ENCODE results near the gene LTBR.

Gene LTBR

DNA sequence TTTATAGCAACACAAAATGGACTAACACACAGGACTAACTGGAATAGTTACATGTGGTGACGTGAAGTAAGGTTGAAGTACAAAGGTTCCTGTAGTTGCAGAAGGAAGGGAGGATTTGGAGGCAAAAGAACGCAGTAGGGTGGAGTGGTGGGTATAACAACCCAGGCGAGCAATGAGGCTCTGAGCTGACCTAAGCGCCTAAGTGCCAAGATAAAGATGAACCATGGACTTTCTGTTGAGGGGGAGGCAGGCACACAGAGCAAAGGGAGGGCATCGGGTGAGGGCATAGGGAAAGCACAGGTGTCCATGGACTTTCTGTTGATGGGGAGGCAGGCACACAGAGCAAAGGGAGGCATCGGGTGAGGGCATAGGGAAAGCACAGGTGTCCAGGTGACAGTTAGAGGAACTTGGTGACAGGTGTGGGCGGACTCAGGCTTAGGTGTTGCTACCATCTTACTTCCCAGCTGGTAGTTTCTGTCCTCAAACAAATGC is 23.8 kb upstream of the LTBR start:
- H3K9ac ChIP-seq (ENCODE audit: low read length): no peak overlapping the region
- no peak for DNase-seq
- no peak overlapping the region for H3K4ac ChIP-seq (ENCODE audit: low read depth, low read length)
- no peak overlapping the region for H4K5ac ChIP-seq (ENCODE audit: low read length)
- H3K27me3 ChIP-seq (ENCODE audit: insufficient read depth, low read length, poor library complexity): no peaks in the 10 kb centered on the region
- H2BK5ac ChIP-seq (ENCODE audit: low read length): no peak overlapping the region
- H2BK120ac ChIP-seq (ENCODE audit: low read depth, low read length): no peak overlapping the region
- H3K56ac ChIP-seq (ENCODE audit: low read length): no peak overlapping the region
- no peak overlapping the region for H4K8ac ChIP-seq (ENCODE audit: low read depth, low read length)
- H3K4me3 ChIP-seq (ENCODE audit: low read length): no peak overlapping the region
- H3K23ac ChIP-seq (ENCODE audit: low read length): no peak overlapping the region
- H2AK5ac ChIP-seq (ENCODE audit: low read length): no peak overlapping the region
- no peak overlapping the region for H3K18ac ChIP-seq (ENCODE audit: low read length)
- WGBS (ENCODE audit: extremely low coverage, insufficient coverage, low lambda C conversion rate): no CpG with 5 or more reads among the region's 7 CpGs
- H2BK15ac ChIP-seq (replicated peaks; ENCODE audit: low read depth): no peak overlapping the region
- no peaks in the 10 kb centered on the region for H3K4me1 ChIP-seq (ENCODE audit: control insufficient read depth, low read depth, low read length)
- H3K4me2 ChIP-seq (ENCODE audit: low read length): no peak overlapping the region
- no peaks in the 10 kb centered on the region for H3K79me2 ChIP-seq (ENCODE audit: control insufficient read depth, insufficient read depth, low read length)
- peaks cover 2% of the 10 kb centered on the region for H3K36me3 ChIP-seq (ENCODE audit: control insufficient read depth, insufficient read depth, low read length)
- no peak overlapping the region for H3K27ac ChIP-seq (ENCODE audit: low read depth, low read length)
- H3K79me1 ChIP-seq (ENCODE audit: low read length): peaks cover 3% of the 10 kb centered on the region

DNA sequence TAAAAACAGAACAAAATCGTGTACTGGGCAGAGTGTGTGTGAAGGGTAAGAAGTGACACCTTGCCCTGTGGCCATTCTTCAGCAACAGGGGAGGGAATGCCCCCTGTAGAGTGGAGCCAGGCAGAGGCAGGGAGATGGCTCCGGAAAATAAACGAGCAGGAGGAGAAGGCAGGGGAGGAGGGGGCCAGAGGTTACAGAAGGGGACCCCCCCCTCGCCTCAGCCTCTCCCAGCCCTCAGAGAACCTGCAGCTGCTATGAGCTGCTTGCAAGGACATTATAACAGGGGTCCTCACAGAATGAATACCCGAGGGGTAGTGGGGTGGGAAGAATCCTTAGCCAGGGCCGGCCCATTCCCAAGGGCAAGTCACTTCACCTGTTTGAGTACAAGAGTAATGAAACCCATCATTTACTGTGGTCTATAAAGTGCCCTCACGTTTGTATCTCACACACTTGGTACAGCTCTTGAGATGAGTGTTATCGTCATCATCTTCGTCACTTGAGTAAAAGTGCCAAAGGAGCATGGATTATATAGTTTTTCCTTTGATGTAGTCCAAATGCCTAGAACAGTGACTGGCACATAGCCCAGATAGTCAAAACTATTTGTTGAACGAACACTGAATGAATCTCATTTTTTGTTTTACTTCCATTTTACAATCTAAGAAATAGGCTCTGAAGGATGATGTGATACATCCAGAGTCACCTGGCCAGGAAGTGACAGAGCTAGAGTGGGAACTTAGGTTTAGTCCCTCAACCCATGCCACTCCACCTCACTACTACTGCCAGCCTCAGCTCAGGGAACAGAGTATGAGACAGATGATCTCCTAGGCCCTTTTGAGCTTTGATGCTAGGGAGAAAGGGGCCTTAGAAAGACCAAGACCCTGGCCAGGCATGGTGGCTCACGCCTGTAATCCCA is 23.1 kb upstream of the LTBR start:
- H3K36me3 ChIP-seq (ENCODE audit: control insufficient read depth, insufficient read depth, low read length): peaks cover 2% of the 10 kb centered on the region
- H3K4me3 ChIP-seq (ENCODE audit: low read length): no peak overlapping the region
- no peak overlapping the region for H2BK120ac ChIP-seq (ENCODE audit: low read depth, low read length)
- no CpG with 5 or more reads among the region's 11 CpGs for WGBS (ENCODE audit: extremely low coverage, insufficient coverage, low lambda C conversion rate)
- peaks cover 3% of the 10 kb centered on the region for H3K79me1 ChIP-seq (ENCODE audit: low read length)
- no peak overlapping the region for H3K56ac ChIP-seq (ENCODE audit: low read length)
- no peak overlapping the region for H3K18ac ChIP-seq (ENCODE audit: low read length)
- H3K27ac ChIP-seq (ENCODE audit: low read depth, low read length): no peak overlapping the region
- H2BK15ac ChIP-seq (replicated peaks; ENCODE audit: low read depth): no peak overlapping the region
- no peak overlapping the region for H3K4ac ChIP-seq (ENCODE audit: low read depth, low read length)
- no peak for DNase-seq
- H4K8ac ChIP-seq (ENCODE audit: low read depth, low read length): no peak overlapping the region
- H2AK5ac ChIP-seq (ENCODE audit: low read length): no peak overlapping the region
- no peaks in the 10 kb centered on the region for H3K79me2 ChIP-seq (ENCODE audit: control insufficient read depth, insufficient read depth, low read length)
- H3K4me1 ChIP-seq (ENCODE audit: control insufficient read depth, low read depth, low read length): no peaks in the 10 kb centered on the region
- H3K27me3 ChIP-seq (ENCODE audit: insufficient read depth, low read length, poor library complexity): no peaks in the 10 kb centered on the region
- H3K23ac ChIP-seq (ENCODE audit: low read length): no peak overlapping the region
- H2BK5ac ChIP-seq (ENCODE audit: low read length): no peak overlapping the region
- H3K4me2 ChIP-seq (ENCODE audit: low read length): no peak overlapping the region
- no peak overlapping the region for H4K5ac ChIP-seq (ENCODE audit: low read length)
- H3K9ac ChIP-seq (ENCODE audit: low read length): no peak overlapping the region

- no peak overlapping the region for H3K4ac ChIP-seq (ENCODE audit: low read depth, low read length)
- no peak for DNase-seq
- no peaks in the 10 kb centered on the region for H3K4me1 ChIP-seq (ENCODE audit: control insufficient read depth, low read depth, low read length)
- peaks cover 2% of the 10 kb centered on the region for H3K36me3 ChIP-seq (ENCODE audit: control insufficient read depth, insufficient read depth, low read length)
- H2BK5ac ChIP-seq (ENCODE audit: low read length): no peak overlapping the region
- H3K23ac ChIP-seq (ENCODE audit: low read length): no peak overlapping the region
- H3K4me2 ChIP-seq (ENCODE audit: low read length): no peak overlapping the region
- H3K18ac ChIP-seq (ENCODE audit: low read length): no peak overlapping the region
- H4K5ac ChIP-seq (ENCODE audit: low read length): no peak overlapping the region
- H3K79me1 ChIP-seq (ENCODE audit: low read length): peaks cover 3% of the 10 kb centered on the region
- H2AK5ac ChIP-seq (ENCODE audit: low read length): no peak overlapping the region
- no peak overlapping the region for H4K8ac ChIP-seq (ENCODE audit: low read depth, low read length)
- no peak overlapping the region for H3K9ac ChIP-seq (ENCODE audit: low read length)
- no peak overlapping the region for H2BK15ac ChIP-seq (replicated peaks; ENCODE audit: low read depth)
- H3K4me3 ChIP-seq (ENCODE audit: low read length): no peak overlapping the region
- H3K79me2 ChIP-seq (ENCODE audit: control insufficient read depth, insufficient read depth, low read length): no peaks in the 10 kb centered on the region
- no peaks in the 10 kb centered on the region for H3K27me3 ChIP-seq (ENCODE audit: insufficient read depth, low read length, poor library complexity)
- no peak overlapping the region for H3K27ac ChIP-seq (ENCODE audit: low read depth, low read length)
- peak overlapping the region; percentile 62 for H3K56ac ChIP-seq (ENCODE audit: low read length)
- no peak overlapping the region for H2BK120ac ChIP-seq (ENCODE audit: low read depth, low read length)
- no CpG with 5 or more reads among the region's 14 CpGs for WGBS (ENCODE audit: extremely low coverage, insufficient coverage, low lambda C conversion rate)
Measured at GRCh38 chr12:6361834-6362233, 22.1 kb upstream of the LTBR start.

GRCh38 chr12:6362403-6362802 is 21.6 kb upstream of the LTBR start:
- Histone ChIP-seq H3K4ac (ENCODE audit: low read depth, low read length) (no peak overlapping the region), H3K79me1 (ENCODE audit: low read length) (peaks cover 3% of the 10 kb centered on the region), H3K23ac (ENCODE audit: low read length) (no peak overlapping the region), H4K8ac (ENCODE audit: low read depth, low read length) (no peak overlapping the region), H3K4me3 (ENCODE audit: low read length) (no peak overlapping the region), H3K56ac (ENCODE audit: low read length) (peak overlapping the region; percentile 62), H3K27me3 (ENCODE audit: insufficient read depth, low read length, poor library complexity) (no peaks in the 10 kb centered on the region), H3K18ac (ENCODE audit: low read length) (no peak overlapping the region), H3K9ac (ENCODE audit: low read length) (no peak overlapping the region), H2AK5ac (ENCODE audit: low read length) (no peak overlapping the region), H2BK120ac (ENCODE audit: low read depth, low read length) (no peak overlapping the region), H3K27ac (ENCODE audit: low read depth, low read length) (no peak overlapping the region), H3K4me1 (ENCODE audit: control insufficient read depth, low read depth, low read length) (no peaks in the 10 kb centered on the region), H3K36me3 (ENCODE audit: control insufficient read depth, insufficient read depth, low read length) (peaks cover 2% of the 10 kb centered on the region), H2BK15ac (replicated peaks; ENCODE audit: low read depth) (no peak overlapping the region), H2BK5ac (ENCODE audit: low read length) (no peak overlapping the region), H3K79me2 (ENCODE audit: control insufficient read depth, insufficient read depth, low read length) (peaks cover under 1% of the 10 kb centered on the region), H4K5ac (ENCODE audit: low read length) (no peak overlapping the region), H3K4me2 (ENCODE audit: low read length) (no peak overlapping the region)
- no CpG with 5 or more reads among the region's 3 CpGs for WGBS (ENCODE audit: extremely low coverage, insufficient coverage, low lambda C conversion rate)
- DNase-seq: no peak

DNA sequence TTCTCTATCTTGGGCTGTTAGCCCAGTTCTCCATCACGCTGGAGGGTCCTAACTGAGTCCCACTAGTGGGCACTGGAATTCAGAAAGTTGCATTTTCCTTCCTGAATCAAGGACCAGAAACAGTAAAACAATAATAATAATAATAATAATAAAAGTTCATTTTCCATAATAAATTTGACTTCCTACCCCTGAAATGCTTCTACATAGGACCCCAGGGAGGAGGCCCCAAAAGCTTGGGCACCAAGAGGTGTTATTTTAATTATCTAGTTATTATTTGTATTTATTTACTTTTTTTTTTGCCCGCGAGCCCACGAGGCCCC is 21.0 kb upstream of the LTBR start:
- H3K4me1 ChIP-seq (ENCODE audit: control insufficient read depth, low read depth, low read length): no peaks in the 10 kb centered on the region
- no CpG with 5 or more reads among the region's 4 CpGs for WGBS (ENCODE audit: extremely low coverage, insufficient coverage, low lambda C conversion rate)
- no peak overlapping the region for H4K8ac ChIP-seq (ENCODE audit: low read depth, low read length)
- no peak overlapping the region for H3K4ac ChIP-seq (ENCODE audit: low read depth, low read length)
- H3K56ac ChIP-seq (ENCODE audit: low read length): no peak overlapping the region
- peaks cover 3% of the 10 kb centered on the region for H3K79me1 ChIP-seq (ENCODE audit: low read length)
- no peak for DNase-seq
- no peak overlapping the region for H3K27ac ChIP-seq (ENCODE audit: low read depth, low read length)
- no peak overlapping the region for H2BK5ac ChIP-seq (ENCODE audit: low read length)
- no peak overlapping the region for H3K4me3 ChIP-seq (ENCODE audit: low read length)
- no peak overlapping the region for H2AK5ac ChIP-seq (ENCODE audit: low read length)
- no peak overlapping the region for H3K23ac ChIP-seq (ENCODE audit: low read length)
- no peaks in the 10 kb centered on the region for H3K27me3 ChIP-seq (ENCODE audit: insufficient read depth, low read length, poor library complexity)
- H3K79me2 ChIP-seq (ENCODE audit: control insufficient read depth, insufficient read depth, low read length): peaks cover 5% of the 10 kb centered on the region
- H3K36me3 ChIP-seq (ENCODE audit: control insufficient read depth, insufficient read depth, low read length): peaks cover 2% of the 10 kb centered on the region
- H4K5ac ChIP-seq (ENCODE audit: low read length): no peak overlapping the region
- H2BK15ac ChIP-seq (replicated peaks; ENCODE audit: low read depth): no peak overlapping the region
- H2BK120ac ChIP-seq (ENCODE audit: low read depth, low read length): no peak overlapping the region
- no peak overlapping the region for H3K4me2 ChIP-seq (ENCODE audit: low read length)
- no peak overlapping the region for H3K9ac ChIP-seq (ENCODE audit: low read length)
- no peak overlapping the region for H3K18ac ChIP-seq (ENCODE audit: low read length)

Data from mesendoderm (in vitro differentiated cells).